Aorta (tissue), 5 donors: Measurements from ENCODE around the gene TMEM82. TPM values are rescaled to one million over a fixed set of nuclear protein-coding genes. Genes with fewer than 3 reads are reported as not detected.

Experiments used
- ATAC-seq: fragments of 200-7000 bp; cut with Tn5 transposase; one replicate; pipeline ENCODE4 v1.9.1; 2022; ENCODE audit warnings: moderate library complexity; ENCODE audit not compliant: low FRiP score
- DNase-seq, 2 donors: peaks; one replicate each; pipeline ENCODE4 v3.0.0-alpha.2; 2020
- H3K27ac ChIP-seq, 2 donors: one replicate each; pipeline ENCODE4 v1.5.1; 2013; ENCODE audit warnings: low read length in 2 of 2, mild to moderate bottlenecking in 2 of 2, moderate library complexity in 2 of 2, control low read depth in 1 of 2, inconsistent platforms in 1 of 2, low read depth in 1 of 2
- H3K27me3 ChIP-seq, 2 donors: one replicate each; pipeline ENCODE4 v1.6.1; 2013; ENCODE audit warnings: control low read depth in 1 of 2, low read length in 1 of 2, mild to moderate bottlenecking in 1 of 2, moderate library complexity in 1 of 2; ENCODE audit not compliant: insufficient read depth in 2 of 2, control insufficient read depth in 1 of 2
- H3K36me3 ChIP-seq, 2 donors: one replicate each; pipeline ENCODE4 v1.6.1; 2013; ENCODE audit warnings: control low read depth in 1 of 2, low read length in 1 of 2, mild to moderate bottlenecking in 1 of 2; ENCODE audit not compliant: insufficient read depth in 2 of 2, control insufficient read depth in 1 of 2
- H3K4me1 ChIP-seq, 2 donors: one replicate each; pipeline ENCODE4 v1.6.1; 2013; ENCODE audit warnings: low read length in 2 of 2, control low read depth in 1 of 2, mild to moderate bottlenecking in 1 of 2, moderate library complexity in 1 of 2; ENCODE audit not compliant: insufficient read depth in 2 of 2, control insufficient read depth in 1 of 2
- H3K4me3 ChIP-seq, 2 donors: one replicate each; pipeline ENCODE4 v1.5.1; 2013; ENCODE audit warnings: low read length in 2 of 2, control low read depth in 1 of 2, mild to moderate bottlenecking in 1 of 2
- H3K9me3 ChIP-seq: one replicate; pipeline ENCODE4 v1.6.1; 2013; ENCODE audit warnings: mild to moderate bottlenecking, low read length; ENCODE audit not compliant: control insufficient read depth
- WGBS, 2 donors: extraction: QIAGEN DNeasy Blood & Tissue Kit; methylation state at CpG; one replicate each; pipeline ENCODE4 v1.1.7; 2013; 5-methylcytosine and 5-hydroxymethylcytosine counted together
- intact Hi-C, 2 donors: fragments of 100-400 bp; cut with DNase I; formaldehyde crosslinking; loops; one replicate each; pipeline versions ENCODE4 v1.14.2 to v1.15.0; 2022
- polyA plus RNA-seq, 2 donors: library from polyadenylated mRNA; stranded (reverse); fragments of 200-250 nt; gene quantifications; one replicate each; pipeline ENCODE4 v1.2.3, GENCODE V29; 2013
- total RNA-seq, 2 donors: library from RNA; stranded (reverse); fragmentation: NEBNext Ultra II Directional; extraction: Animal tissue kit (Norgen Biotek cat#: 25700); gene quantifications; one replicate each; pipeline ENCODE4 v1.2.1, GENCODE V29; 2021
- donor health status: healthy with polysubstance abuse.
- donor health status: Bipolar disorder and iron deficiency.
- donor health status: DM: no; HTN: no; CAD: no.
- donor health status: DM: no; HTN: no; CAD: no.
- donor health status: DM: yes; HTN: yes; CAD: no.

Gene TMEM82
- total and polyA plus RNA-seq, 4 donors, result 5.8 TPM; not detected in 3

- ATAC-seq (no peak), DNase-seq (no peak)
- no peaks in the 10 kb centered on the region for H3K27me3 ChIP-seq
- no peaks in the 10 kb centered on the region for H3K4me1 ChIP-seq
- no peaks in the 10 kb centered on the region for H3K9me3 ChIP-seq
- H3K27ac ChIP-seq, result no peak overlapping the region
- H3K4me3 ChIP-seq, result no peak overlapping the region
- intact Hi-C loops, result no loop called here
- H3K36me3 ChIP-seq, result peaks cover 7 to 32% of the 10 kb centered on the region in 2 donors
- WGBS, 2 donors, result 41 to 43% methylated on average over 2 of the region's 2 CpGs
Measured at GRCh38 chr1:15775706-15776105, 33.4 kb downstream of the TMEM82 start.

GRCh38 chr1:15777909-15778707 is 35.8 kb downstream of the TMEM82 start:
- Histone ChIP-seq H3K4me1 (no peaks in the 10 kb centered on the region), H3K27ac (peak overlapping the region in 1 of 2 donors; percentile 46), H3K36me3 (peaks cover 11 to 24% of the 10 kb centered on the region in 2 donors), H3K27me3 (no peaks in the 10 kb centered on the region), H3K4me3 (no peak overlapping the region), H3K9me3 (no peaks in the 10 kb centered on the region)
- WGBS, 2 donors, result 69 to 75% methylated on average over 7 of the region's 7 CpGs
- intact Hi-C loops, result no loop called here
- DNase-seq (no peak), ATAC-seq (no peak)

GRCh38 chr1:15785683-15786082 is 43.4 kb downstream of the TMEM82 start:
- intact Hi-C loops, result loop anchor here in 1 of 2 donors (2.0 to 5.0 kb wide), 2 partner anchors 38 to 229 kb away; no protein-coding TSS in a partner anchor
- no peaks in the 10 kb centered on the region for H3K27me3 ChIP-seq
- peak; percentile 34 for ATAC-seq
- no peak overlapping the region for H3K4me3 ChIP-seq
- peak overlapping the region; percentile 18 to 29 for H3K27ac ChIP-seq
- H3K9me3 ChIP-seq, result no peaks in the 10 kb centered on the region
- WGBS, 2 donors, result 60 to 66% methylated on average over 8 of the region's 8 CpGs
- no peak for DNase-seq
- peaks cover 0 to 2% of the 10 kb centered on the region in 2 donors for H3K4me1 ChIP-seq
- H3K36me3 ChIP-seq, result peaks cover 4 to 7% of the 10 kb centered on the region in 2 donors

GRCh38 chr1:15786581-15786980 is 44.3 kb downstream of the TMEM82 start:
- peak; percentile 89 to 92 for DNase-seq
- peaks cover 0 to 2% of the 10 kb centered on the region in 2 donors for H3K4me1 ChIP-seq
- peak overlapping the region in 1 of 2 donors; percentile 18 for H3K27ac ChIP-seq

GRCh38 chr1:15788624-15789301 is 46.5 kb downstream of the TMEM82 start:
- intact Hi-C loops, result loop anchor here in 1 of 2 donors (5.0 kb wide), 1 partner anchor 41 kb away; no protein-coding TSS in a partner anchor
- Histone ChIP-seq H3K27me3 (no peaks in the 10 kb centered on the region), H3K27ac (peak overlapping the region in 1 of 2 donors; percentile 31), H3K4me1 (peaks cover 0 to 2% of the 10 kb centered on the region in 2 donors), H3K9me3 (no peaks in the 10 kb centered on the region), H3K4me3 (no peak overlapping the region), H3K36me3 (peaks cover 0 to 5% of the 10 kb centered on the region in 2 donors)
- DNase-seq, result no peak
- 57 to 66% methylated on average over 13 of the region's 13 CpGs for WGBS, 2 donors
- no peak for ATAC-seq

More at GRCh38 chr1:15786581-15786980, 44.3 kb downstream of the TMEM82 start:
- WGBS, 2 donors, result 6 to 8% methylated on average over 10 of the region's 10 CpGs
- Histone ChIP-seq H3K27me3 (no peaks in the 10 kb centered on the region), H3K9me3 (no peaks in the 10 kb centered on the region), H3K4me3 (no peak overlapping the region), H3K36me3 (peaks cover 4 to 7% of the 10 kb centered on the region in 2 donors)
- intact Hi-C loops, result loop anchor here in 1 of 2 donors (2.0 to 5.0 kb wide), 2 partner anchors 39 to 228 kb away; no protein-coding TSS in a partner anchor
- peak; percentile 77 for ATAC-seq

GRCh38 chr1:15796086-15796462 is 53.8 kb downstream of the TMEM82 start:
- Histone ChIP-seq H3K27ac (peak overlapping the region; percentile 83 to 92), H3K4me1 (peaks cover 1 to 5% of the 10 kb centered on the region in 2 donors), H3K27me3 (no peaks in the 10 kb centered on the region), H3K9me3 (no peaks in the 10 kb centered on the region), H3K4me3 (no peak overlapping the region), H3K36me3 (no peaks in the 10 kb centered on the region)
- WGBS, 2 donors, result 97 to 100% methylated on average over 2 of the region's 2 CpGs
- ATAC-seq, result no peak
- DNase-seq, result no peak
- intact Hi-C loops, result loop anchor here in 1 of 2 donors (5.0 to 10.0 kb wide), 2 partner anchors 99 to 151 kb away; no protein-coding TSS in a partner anchor

Other genes starting within 250 kb of the TMEM82 start
- gene CASP9, start 218.3 kb upstream of the TMEM82 start, total RNA-seq, result 1 to 10 TPM; 9.3 to 9.4 TPM
- 10 to 100 TPM in 1 of 2 donors, 1 to 10 TPM in 1; 7.6 to 25.3 TPM for gene CASP9, start 218.3 kb upstream of the TMEM82 start, polyA plus RNA-seq
- 10 to 100 TPM; 18.0 to 19.9 TPM for gene DNAJC16, start 215.7 kb upstream of the TMEM82 start, total RNA-seq
- gene DNAJC16, start 215.7 kb upstream of the TMEM82 start, polyA plus RNA-seq, result 10 to 100 TPM in 1 of 2 donors, 1 to 10 TPM in 1; 3.9 to 11.3 TPM
- under 1 TPM; 0.13 to 0.18 TPM for gene AGMAT, start 157.4 kb upstream of the TMEM82 start, total RNA-seq
- gene AGMAT, start 157.4 kb upstream of the TMEM82 start, polyA plus RNA-seq, result 1 to 10 TPM in 1 of 2 donors, under 1 TPM in 1; 0.13 to 1.4 TPM
- 10 to 100 TPM; 24.7 to 29.6 TPM for gene DDI2, start 125.0 kb upstream of the TMEM82 start, total RNA-seq
- gene DDI2, start 125.0 kb upstream of the TMEM82 start, polyA plus RNA-seq, result 1 to 10 TPM; 4.7 to 5.4 TPM
- gene PLEKHM2, start 58.2 kb upstream of the TMEM82 start, total RNA-seq, result 10 to 100 TPM; 81.4 to 81.7 TPM
- 10 to 100 TPM; 23.9 to 67.6 TPM for gene PLEKHM2, start 58.2 kb upstream of the TMEM82 start, polyA plus RNA-seq
- 1 to 10 TPM; 2.5 to 4.3 TPM for gene SLC25A34, start 6.2 kb upstream of the TMEM82 start, total RNA-seq
- 1 to 10 TPM; 5.6 to 9.8 TPM for gene SLC25A34, start 6.2 kb upstream of the TMEM82 start, polyA plus RNA-seq
- gene FBLIM1, start 16.3 kb downstream of the TMEM82 start, total RNA-seq, result 100 to 1,000 TPM; 418 to 507 TPM
- 100 to 1,000 TPM; 192 to 584 TPM for gene FBLIM1, start 16.3 kb downstream of the TMEM82 start, polyA plus RNA-seq
- gene UQCRHL, start 65.2 kb downstream of the TMEM82 start, total RNA-seq, result 1 to 10 TPM; 1.2 to 1.3 TPM
- gene UQCRHL, start 65.2 kb downstream of the TMEM82 start, polyA plus RNA-seq, result 1 to 10 TPM; 1.3 to 4.6 TPM
- gene SPEN, start 105.2 kb downstream of the TMEM82 start, total RNA-seq, result 100 to 1,000 TPM in 1 of 2 donors, 10 to 100 TPM in 1; 76.9 to 102 TPM
- gene SPEN, start 105.2 kb downstream of the TMEM82 start, polyA plus RNA-seq, result 10 to 100 TPM; 19.8 to 26.4 TPM
- gene ZBTB17, start 233.6 kb downstream of the TMEM82 start, total RNA-seq, result 10 to 100 TPM; 42.3 to 55.5 TPM
- 100 to 1,000 TPM in 1 of 2 donors, 10 to 100 TPM in 1; 15.0 to 134 TPM for gene ZBTB17, start 233.6 kb downstream of the TMEM82 start, polyA plus RNA-seq